Thyroid gland (tissue), 4 donors: ENCODE data around the gene AKIRIN1. TPM values are rescaled to one million over a fixed set of nuclear protein-coding genes. Genes with fewer than 3 reads are reported as not detected.
"Not testable (repeated sequence)": the region's sequence is repeated elsewhere in the genome, so short reads cannot be mapped to it uniquely, and the experiment has no call there.

Experiments
- DNase-seq, 2 donors: peaks; one replicate each; pipeline ENCODE4 v3.0.0-alpha.2; 2019
- H3K27ac ChIP-seq, 3 donors: fragments of 200-600 bp; sonication (generic); 1 replicate in 2 of 3; 2 replicates in 1 of 3; pipeline ENCODE4 v1.5.1; 2016 to 2019; ENCODE audit warnings: mild to moderate bottlenecking in 1 of 3, moderate library complexity in 1 of 3
- H3K27me3 ChIP-seq: fragments of 200-600 bp; sonication (generic); one replicate; pipeline ENCODE4 v1.5.1; 2019
- H3K36me3 ChIP-seq, 2 donors: fragments of 200-600 bp; sonication (generic); one replicate each; pipeline ENCODE4 v1.5.1; 2016 to 2019
- H3K4me1 ChIP-seq, 2 donors: fragments of 200-600 bp; sonication (generic); one replicate each; pipeline ENCODE4 v1.5.1; 2017 to 2019
- H3K4me3 ChIP-seq, 3 donors: fragments of 200-600 bp; sonication (generic); replicated peaks in 1 of 3; 1 replicate in 2 of 3; 2 replicates in 1 of 3; pipeline ENCODE4 v1.5.1; 2016; ENCODE audit warnings: mild to moderate bottlenecking in 1 of 3
- H3K9me3 ChIP-seq: fragments of 200-600 bp; sonication (generic); one replicate; pipeline ENCODE4 v1.5.1; 2017
- CTCF ChIP-seq, 6 experiments: fragments of 200-600 bp in 3 of 6; fragments of 450-650 bp in 3 of 6; sonication (generic) in 3 of 6; IDR thresholded peaks; one replicate each; pipeline ENCODE4 v1.5.1; 2016 to 2019; ENCODE audit warnings: antibody characterized with exemption in 6 of 6, mild to moderate bottlenecking in 2 of 6, inconsistent platforms in 1 of 6, moderate library complexity in 1 of 6
- POLR2A ChIP-seq, 2 donors: fragments of 450-650 bp; IDR thresholded peaks; one replicate each; pipeline ENCODE4 v1.6.1; 2017; ENCODE audit warnings: antibody characterized with exemption in 2 of 2, mild to moderate bottlenecking in 2 of 2, moderate library complexity in 1 of 2
- WGBS, 2 donors: methylation state at CpG; one replicate each; pipeline ENCODE4 v1.1.5; 2017; 5-methylcytosine and 5-hydroxymethylcytosine counted together
- intact Hi-C: fragments of 100-400 bp; cut with DNase I; formaldehyde crosslinking; loops from one replicate; pipeline ENCODE4 v1.15.1; 2023
- total RNA-seq, 4 donors: library from RNA; depleted of rRNA; stranded (reverse); fragments of >200 nt; gene quantifications; one replicate each; pipeline ENCODE4 v1.2.3, GENCODE V29; 2016

Gene AKIRIN1
- total RNA-seq, 4 donors from 2014 or later: 46.8 to 64.6 (median 56.7) TPM

- H3K36me3 ChIP-seq: no peaks in the 10 kb centered on the region
- no peak overlapping the region for H3K27ac ChIP-seq
- DNase-seq: no peak
- H3K9me3 ChIP-seq: no peaks in the 10 kb centered on the region
- peaks cover 6% of the 10 kb centered on the region in 2 donors for H3K4me1 ChIP-seq
- no peaks in the 10 kb centered on the region for H3K27me3 ChIP-seq
- 74 to 83% methylated on average over 2 of the region's 2 CpGs for WGBS, 2 donors
- intact Hi-C loops: no loop called here
- H3K4me3 ChIP-seq: no peak overlapping the region
- TF ChIP-seq POLR2A (IDR thresholded peaks at IDR 0.05): no peak
- no peak for TF ChIP-seq CTCF (IDR thresholded peaks at IDR 0.05)
These were observed 40.5 kb upstream of the AKIRIN1 start for GRCh38 chr1:38950553-38950952.

- no peaks in the 10 kb centered on the region for H3K36me3 ChIP-seq
- peaks cover 6% of the 10 kb centered on the region in 2 donors for H3K4me1 ChIP-seq
- TF ChIP-seq POLR2A (IDR thresholded peaks at IDR 0.05): no peak
- H3K27ac ChIP-seq: no peak overlapping the region
- H3K27me3 ChIP-seq: no peaks in the 10 kb centered on the region
- no peaks in the 10 kb centered on the region for H3K9me3 ChIP-seq
- H3K4me3 ChIP-seq: no peak overlapping the region
- DNase-seq: no peak
- intact Hi-C loops: no loop called here
- WGBS, 2 donors: 36 to 43% methylated on average over 4 of the region's 4 CpGs
These were observed 37.6 kb upstream of the AKIRIN1 start for GRCh38 chr1:38953433-38953860.

- TF ChIP-seq POLR2A (IDR thresholded peaks at IDR 0.05) (no peak), CTCF (IDR thresholded peaks at IDR 0.05) (no peak)
- H3K4me1 ChIP-seq: no peaks in the 10 kb centered on the region
- intact Hi-C loops: no loop called here
- no peaks in the 10 kb centered on the region for H3K27me3 ChIP-seq
- H3K4me3 ChIP-seq: no peak overlapping the region
- H3K9me3 ChIP-seq: no peaks in the 10 kb centered on the region
- no peak overlapping the region for H3K27ac ChIP-seq
- WGBS, 2 donors: 96 to 100% methylated on average over 2 of the region's 2 CpGs
- DNase-seq: no peak
- no peaks in the 10 kb centered on the region for H3K36me3 ChIP-seq
These were observed 32.1 kb upstream of the AKIRIN1 start for GRCh38 chr1:38958967-38959366.

GRCh38 chr1:38962113-38962512, 29.0 kb upstream of the AKIRIN1 start:
- 82 to 92% methylated on average over 3 of the region's 3 CpGs for WGBS, 2 donors
- intact Hi-C loops: no loop called here
- H3K27ac ChIP-seq: no peak overlapping the region
- H3K4me1 ChIP-seq: no peaks in the 10 kb centered on the region
- no peaks in the 10 kb centered on the region for H3K9me3 ChIP-seq
- DNase-seq: no peak
- TF ChIP-seq CTCF (IDR thresholded peaks at IDR 0.05) (no peak), POLR2A (IDR thresholded peaks at IDR 0.05) (no peak)
- no peak overlapping the region for H3K4me3 ChIP-seq
- H3K27me3 ChIP-seq: no peaks in the 10 kb centered on the region
- H3K36me3 ChIP-seq: no peaks in the 10 kb centered on the region

- 79 to 80% methylated on average over 7 of the region's 7 CpGs for WGBS, 2 donors
- no peaks in the 10 kb centered on the region for H3K27me3 ChIP-seq
- no peaks in the 10 kb centered on the region for H3K9me3 ChIP-seq
- no peak for DNase-seq
- no peaks in the 10 kb centered on the region for H3K4me1 ChIP-seq
- H3K27ac ChIP-seq: no peak overlapping the region
- no peak for TF ChIP-seq POLR2A (IDR thresholded peaks at IDR 0.05)
- no peak for TF ChIP-seq CTCF (IDR thresholded peaks at IDR 0.05)
- H3K4me3 ChIP-seq: no peak overlapping the region
- intact Hi-C loops: no loop called here
- H3K36me3 ChIP-seq: no peaks in the 10 kb centered on the region
These were observed 28.5 kb upstream of the AKIRIN1 start for GRCh38 chr1:38962560-38962959.

GRCh38 chr1:38964140-38964548, 26.9 kb upstream of the AKIRIN1 start:
- no peak for DNase-seq
- Histone ChIP-seq H3K27me3 (no peaks in the 10 kb centered on the region), H3K36me3 (no peaks in the 10 kb centered on the region), H3K9me3 (no peaks in the 10 kb centered on the region), H3K4me1 (no peaks in the 10 kb centered on the region), H3K27ac (no peak overlapping the region), H3K4me3 (no peak overlapping the region)
- no peak for TF ChIP-seq CTCF (IDR thresholded peaks at IDR 0.05)
- no peak for TF ChIP-seq POLR2A (IDR thresholded peaks at IDR 0.05)
- WGBS, 2 donors: 71 to 88% methylated on average over 3 of the region's 3 CpGs
- intact Hi-C loops: no loop called here

- not testable (repeated sequence) for DNase-seq, H3K27ac ChIP-seq
- 65 to 67% methylated on average over 5 to 6 of the region's 6 CpGs for WGBS, 2 donors
These were observed 17.9 kb upstream of the AKIRIN1 start for GRCh38 chr1:38973145-38973544.

More at GRCh38 chr1:38973145-38973544, 17.9 kb upstream of the AKIRIN1 start:
- H3K4me1 ChIP-seq, H3K27me3 ChIP-seq, H3K4me3 ChIP-seq, H3K36me3 ChIP-seq, intact Hi-C loops, H3K9me3 ChIP-seq: not testable (repeated sequence)
